ENCODE measurements around the gene LKAAEAR1.

DNA sequence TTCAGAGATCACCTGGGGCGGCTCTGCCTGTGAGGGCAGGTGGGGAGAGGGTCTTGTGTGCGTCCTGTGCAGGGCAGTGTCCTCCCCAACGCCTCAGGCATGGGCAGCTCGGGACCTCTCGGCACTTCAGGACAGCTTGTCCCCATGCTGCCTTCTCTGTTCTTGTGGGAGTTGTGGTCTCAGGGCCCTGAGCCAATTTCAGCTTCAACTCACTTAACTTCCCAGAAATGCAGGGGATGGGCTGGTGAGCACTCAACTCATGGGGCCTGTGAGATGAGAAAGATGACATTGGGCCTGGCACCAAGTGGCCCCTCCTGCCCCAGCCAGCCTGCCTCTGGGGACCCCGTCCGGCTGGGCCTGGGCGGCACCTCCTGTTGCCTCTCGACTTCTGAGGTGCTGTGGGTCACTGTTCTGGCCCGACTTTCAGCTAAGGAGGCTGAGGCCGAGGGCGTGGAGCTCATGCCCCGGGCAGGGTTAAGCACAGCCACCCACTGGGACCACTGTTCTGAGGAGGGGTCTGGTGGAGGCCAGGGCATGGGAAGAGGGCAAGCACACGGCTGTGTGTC, 11.6 kb downstream of the LKAAEAR1 start:
- TF ChIP-seq CTCF (IDR thresholded peaks at IDR 0.05): no peak
- no peak for TF ChIP-seq POLR2AphosphoS5 (IDR thresholded peaks at IDR 0.05)
- TF ChIP-seq POLR2A (IDR thresholded peaks at IDR 0.05): no peak
- no peak for TF ChIP-seq EP300 (IDR thresholded peaks at IDR 0.05)
